ENCODE data around the gene TMEM41B.
"Not testable (repeated sequence)": the region's sequence is repeated elsewhere in the genome, so short reads cannot be mapped to it uniquely, and the experiment has no call there.

The TMEM41B gene

DNA sequence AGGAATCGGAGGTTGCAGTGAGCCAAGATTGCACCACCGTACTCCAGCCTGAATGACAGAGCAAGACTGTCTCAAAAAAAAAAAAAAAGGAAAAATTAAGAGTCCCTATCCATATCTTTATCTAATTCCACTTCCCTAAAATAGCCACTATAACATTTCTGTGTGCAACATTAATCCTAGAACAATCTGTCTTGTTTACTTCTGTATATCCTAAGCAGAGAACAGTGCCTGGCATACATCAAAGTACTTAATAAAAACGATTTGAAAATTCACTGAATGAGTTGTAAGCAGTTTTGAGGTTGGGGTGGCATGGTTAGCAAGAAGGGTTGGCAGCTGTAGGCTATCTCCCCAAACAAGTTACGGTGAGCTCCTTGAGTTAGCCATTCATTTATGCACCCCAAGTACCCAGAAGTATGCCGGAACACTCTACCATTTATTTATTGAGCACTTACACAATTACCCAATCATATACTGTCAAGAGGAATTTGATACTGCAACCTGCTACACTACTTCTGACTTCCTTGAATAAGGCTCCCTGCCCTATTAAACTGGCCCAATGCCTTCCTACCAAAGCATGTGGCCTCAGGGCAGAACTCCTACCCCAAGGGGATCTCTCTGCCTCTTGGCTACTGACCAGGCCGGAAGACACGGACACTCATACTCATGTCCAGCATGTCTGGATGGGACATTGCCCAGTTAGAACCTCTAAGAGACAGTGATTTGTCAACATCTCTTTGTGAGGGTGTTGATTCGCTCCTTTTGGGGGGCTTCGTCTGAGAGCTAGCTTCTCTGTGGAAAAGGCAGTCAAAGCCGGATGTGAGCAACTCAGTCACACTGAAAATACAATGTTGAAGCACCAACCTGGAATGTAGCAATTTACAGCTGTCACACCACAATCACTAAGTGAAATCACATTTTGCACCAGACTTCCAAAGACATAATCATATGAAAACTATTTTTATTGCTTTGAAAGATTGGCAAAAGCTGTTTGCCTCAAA lies 16.3 kb upstream of the TMEM41B start:
- Histone ChIP-seq H3K4me2 (ENCODE audit: low read depth, low read length) (no peak overlapping the region), H3K9ac (ENCODE audit: low read length) (no peak overlapping the region), H3K4me3 (ENCODE audit: low read length) (no peak overlapping the region), H3F3A (ENCODE audit: insufficient read depth, low read length) (peaks cover 4% of the 10 kb centered on the region), H4K20me1 (ENCODE audit: insufficient read depth, low read length) (no peaks in the 10 kb centered on the region), H3K36me3 (replicated peaks; ENCODE audit: insufficient read depth, low read length) (no peaks in the 10 kb centered on the region), H3K4me1 (ENCODE audit: low read length) (peaks cover 4% of the 10 kb centered on the region), H3K79me2 (ENCODE audit: low read length) (no peaks in the 10 kb centered on the region), H3K27ac (ENCODE audit: low read length) (no peak overlapping the region), H3K9me2 (replicated peaks; ENCODE audit: insufficient read depth, low read length) (no peaks in the 10 kb centered on the region), H3K27me3 (replicated peaks; ENCODE audit: insufficient read depth, low read length) (no peaks in the 10 kb centered on the region), H3K9me3 (replicated peaks; ENCODE audit: insufficient read depth, low read length) (no peaks in the 10 kb centered on the region), H2AFZ (ENCODE audit: low read length) (no peak overlapping the region)
- no peak for DNase-seq
- TF ChIP-seq EZH2 (optimal IDR thresholded peaks at IDR 0.05; ENCODE audit: low read depth, low read length) = no peak
- TF ChIP-seq, protein P1, sequence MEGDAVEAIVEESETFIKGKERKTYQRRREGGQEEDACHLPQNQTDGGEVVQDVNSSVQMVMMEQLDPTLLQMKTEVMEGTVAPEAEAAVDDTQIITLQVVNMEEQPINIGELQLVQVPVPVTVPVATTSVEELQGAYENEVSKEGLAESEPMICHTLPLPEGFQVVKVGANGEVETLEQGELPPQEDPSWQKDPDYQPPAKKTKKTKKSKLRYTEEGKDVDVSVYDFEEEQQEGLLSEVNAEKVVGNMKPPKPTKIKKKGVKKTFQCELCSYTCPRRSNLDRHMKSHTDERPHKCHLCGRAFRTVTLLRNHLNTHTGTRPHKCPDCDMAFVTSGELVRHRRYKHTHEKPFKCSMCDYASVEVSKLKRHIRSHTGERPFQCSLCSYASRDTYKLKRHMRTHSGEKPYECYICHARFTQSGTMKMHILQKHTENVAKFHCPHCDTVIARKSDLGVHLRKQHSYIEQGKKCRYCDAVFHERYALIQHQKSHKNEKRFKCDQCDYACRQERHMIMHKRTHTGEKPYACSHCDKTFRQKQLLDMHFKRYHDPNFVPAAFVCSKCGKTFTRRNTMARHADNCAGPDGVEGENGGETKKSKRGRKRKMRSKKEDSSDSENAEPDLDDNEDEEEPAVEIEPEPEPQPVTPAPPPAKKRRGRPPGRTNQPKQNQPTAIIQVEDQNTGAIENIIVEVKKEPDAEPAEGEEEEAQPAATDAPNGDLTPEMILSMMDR (IDR thresholded peaks at IDR 0.05; ENCODE audit: low read length) = no peak
- TF ChIP-seq EZH2phosphoT487 (IDR thresholded peaks at IDR 0.05; ENCODE audit: low read length) = no peak

DNA sequence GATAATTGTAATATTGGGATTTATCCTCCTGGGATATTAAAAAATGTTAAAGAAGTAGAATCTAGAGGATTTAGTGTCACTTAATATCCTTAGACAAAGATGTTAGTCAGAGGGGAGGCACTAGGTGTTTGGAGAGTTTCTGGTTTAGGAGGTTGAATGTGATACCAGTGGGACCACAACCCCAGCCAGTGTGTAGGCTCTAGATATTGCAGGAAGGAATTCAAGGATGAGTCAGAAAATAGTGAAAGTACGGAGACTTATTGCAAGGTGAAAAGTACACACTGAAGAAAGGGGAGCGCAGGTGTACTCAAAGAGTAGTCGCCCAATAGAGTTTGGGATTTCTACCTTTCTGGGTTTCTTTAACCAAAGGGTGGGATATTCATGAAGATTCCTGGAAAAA lies 5.7 kb upstream of the TMEM41B start:
- Histone ChIP-seq H3K27me3 (replicated peaks; ENCODE audit: insufficient read depth, low read length) (no peaks in the 10 kb centered on the region), H3K36me3 (replicated peaks; ENCODE audit: insufficient read depth, low read length) (no peaks in the 10 kb centered on the region), H4K20me1 (ENCODE audit: insufficient read depth, low read length) (no peaks in the 10 kb centered on the region), H3K79me2 (ENCODE audit: low read length) (no peaks in the 10 kb centered on the region), H3K9me3 (replicated peaks; ENCODE audit: insufficient read depth, low read length) (no peaks in the 10 kb centered on the region), H3K4me3 (ENCODE audit: low read length) (no peak overlapping the region), H3K4me2 (ENCODE audit: low read depth, low read length) (no peak overlapping the region), H3K9ac (ENCODE audit: low read length) (no peak overlapping the region), H3K27ac (ENCODE audit: low read length) (no peak overlapping the region), H3K4me1 (ENCODE audit: low read length) (peaks cover 2% of the 10 kb centered on the region; the same call in 1 of the 2 replicates), H3F3A (ENCODE audit: insufficient read depth, low read length) (peaks cover 2% of the 10 kb centered on the region), H2AFZ (ENCODE audit: low read length) (no peak overlapping the region), H3K9me2 (replicated peaks; ENCODE audit: insufficient read depth, low read length) (no peaks in the 10 kb centered on the region)
- TF ChIP-seq, protein P1 (IDR thresholded peaks at IDR 0.05; ENCODE audit: low read length) = no peak
- no peak for TF ChIP-seq EZH2 (optimal IDR thresholded peaks at IDR 0.05; ENCODE audit: low read depth, low read length)
- TF ChIP-seq EZH2phosphoT487 (IDR thresholded peaks at IDR 0.05; ENCODE audit: low read length) = no peak
- no peak for DNase-seq

DNA sequence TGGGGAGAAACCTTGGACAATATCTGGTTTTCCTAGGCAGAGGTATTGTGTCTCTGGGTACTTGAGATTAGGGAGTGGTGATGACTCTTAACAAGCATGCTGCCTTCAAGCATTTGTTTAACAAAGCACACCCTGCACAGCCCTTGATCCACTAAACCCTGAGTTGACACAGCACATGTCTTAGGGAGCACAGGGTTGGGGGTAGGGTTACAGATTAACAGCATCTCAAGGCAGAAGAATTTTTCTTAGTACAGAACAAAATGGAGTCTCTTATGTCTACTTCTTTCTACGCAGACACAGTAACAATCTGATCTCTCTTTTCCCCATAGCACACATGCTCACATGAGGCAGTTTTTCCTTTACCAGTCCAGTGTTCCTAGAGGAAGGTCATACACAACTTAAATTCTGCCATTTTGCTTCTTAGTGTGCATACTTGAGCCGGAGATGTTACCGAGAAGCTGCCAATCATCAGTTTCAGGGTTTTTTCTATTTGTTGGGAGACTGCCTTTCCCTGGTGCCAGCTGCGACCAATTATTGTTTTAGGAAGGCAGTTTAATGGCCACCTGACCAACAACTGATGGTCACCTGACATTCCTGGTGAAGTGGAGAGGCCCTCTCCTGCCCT lies 5.1 kb upstream of the TMEM41B start:
- H3K27ac ChIP-seq (ENCODE audit: low read length); H3K9me3 ChIP-seq (replicated peaks; ENCODE audit: insufficient read depth, low read length); H3K4me2 ChIP-seq (ENCODE audit: low read depth, low read length); H3K36me3 ChIP-seq (replicated peaks; ENCODE audit: insufficient read depth, low read length); H3K4me1 ChIP-seq (ENCODE audit: low read length); H3K4me3 ChIP-seq (ENCODE audit: low read length); H4K20me1 ChIP-seq (ENCODE audit: insufficient read depth, low read length); H3K9ac ChIP-seq (ENCODE audit: low read length); H3K79me2 ChIP-seq (ENCODE audit: low read length); DNase-seq; H3K9me2 ChIP-seq (replicated peaks; ENCODE audit: insufficient read depth, low read length); H3K27me3 ChIP-seq (replicated peaks; ENCODE audit: insufficient read depth, low read length); H2AFZ ChIP-seq (ENCODE audit: low read length); H3F3A ChIP-seq (ENCODE audit: insufficient read depth, low read length): not testable (repeated sequence)

DNA sequence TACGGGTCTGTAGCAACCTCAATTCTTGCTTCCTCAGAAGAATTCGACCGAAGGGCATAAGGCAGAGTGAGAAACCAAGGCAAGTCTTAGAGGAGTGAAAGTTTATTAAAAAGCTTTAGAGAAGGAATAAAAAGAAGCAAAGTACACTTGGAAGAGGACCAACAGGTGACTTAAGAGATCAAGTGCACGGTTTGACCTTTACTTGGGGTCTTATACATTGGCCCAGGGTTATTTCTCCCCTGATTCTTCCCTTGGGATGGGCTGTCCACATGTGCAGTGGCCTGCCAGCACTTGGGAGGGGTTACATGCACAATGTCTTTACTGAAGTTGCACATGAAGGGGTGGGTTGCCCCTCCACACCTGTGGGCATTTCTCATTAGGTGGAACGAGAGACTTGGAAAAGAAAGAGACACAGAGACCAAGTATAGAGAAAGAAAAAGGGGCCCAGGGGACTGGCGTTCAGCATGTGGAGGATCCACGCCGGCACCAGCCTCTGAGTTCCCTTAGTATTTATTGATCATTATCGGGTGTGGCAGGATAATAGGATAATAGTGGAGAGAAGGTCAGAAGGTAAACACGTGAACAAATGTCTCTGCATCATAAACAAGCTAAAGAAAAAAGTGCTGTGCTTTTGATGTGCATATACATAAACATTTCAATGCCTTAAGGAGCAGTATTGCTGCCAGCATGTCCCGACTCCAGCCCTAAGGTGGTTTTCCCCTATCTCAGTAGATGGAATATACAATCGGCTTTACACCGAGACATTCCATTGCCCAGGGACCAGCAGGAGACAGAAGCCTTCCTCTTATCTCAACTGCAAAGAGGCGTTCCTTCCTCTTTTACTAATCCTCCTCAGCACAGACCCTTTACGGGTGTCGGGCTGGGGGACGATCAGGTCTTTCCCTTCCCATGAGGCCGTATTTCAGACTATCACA lies 4.3 kb upstream of the TMEM41B start:
- not testable (repeated sequence) for H3K4me2 ChIP-seq (ENCODE audit: low read depth, low read length); H3K27me3 ChIP-seq (replicated peaks; ENCODE audit: insufficient read depth, low read length); H3K9ac ChIP-seq (ENCODE audit: low read length); H3K9me2 ChIP-seq (replicated peaks; ENCODE audit: insufficient read depth, low read length); H3K4me3 ChIP-seq (ENCODE audit: low read length); H3K4me1 ChIP-seq (ENCODE audit: low read length); H3F3A ChIP-seq (ENCODE audit: insufficient read depth, low read length); H3K27ac ChIP-seq (ENCODE audit: low read length); H3K36me3 ChIP-seq (replicated peaks; ENCODE audit: insufficient read depth, low read length); H2AFZ ChIP-seq (ENCODE audit: low read length); H3K79me2 ChIP-seq (ENCODE audit: low read length); H3K9me3 ChIP-seq (replicated peaks; ENCODE audit: insufficient read depth, low read length); H4K20me1 ChIP-seq (ENCODE audit: insufficient read depth, low read length); DNase-seq
